ENCODE results near the gene ZSCAN1.

DNA sequence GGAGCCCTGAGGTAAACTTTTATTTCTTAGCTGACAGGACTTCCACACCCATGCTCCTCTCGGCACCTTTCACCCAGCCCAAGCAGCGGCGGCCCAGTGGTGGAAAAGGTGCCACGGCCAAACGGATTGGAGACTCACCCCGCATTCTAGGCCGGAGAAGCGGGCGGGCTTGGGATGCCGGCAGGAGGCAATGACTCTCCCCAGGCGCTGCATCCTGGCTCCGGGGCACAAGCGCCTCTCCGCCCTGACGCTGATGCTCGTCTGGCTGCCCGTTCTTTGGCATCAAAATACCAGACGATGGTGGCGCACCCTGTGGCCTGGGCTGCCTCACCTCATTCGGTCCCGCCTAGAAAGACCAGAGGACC is 24.5 kb upstream of the ZSCAN1 start:
- no peak for TF ChIP-seq ARNT (IDR thresholded peaks at IDR 0.05)
- TF ChIP-seq TARDBP (IDR thresholded peaks at IDR 0.05) = no peak
- TF ChIP-seq BHLHE40 (IDR thresholded peaks at IDR 0.05; ENCODE audit: borderline replicate concordance) = no peak
- no peak for TF ChIP-seq CTBP1 (IDR thresholded peaks at IDR 0.05; ENCODE audit: borderline replicate concordance)
- TF ChIP-seq FOXK2 (IDR thresholded peaks at IDR 0.05) = no peak
- no peak for TF ChIP-seq FOXA1 (IDR thresholded peaks at IDR 0.05)
- no peak for TF ChIP-seq HDGF (IDR thresholded peaks at IDR 0.05; ENCODE audit: borderline replicate concordance)
